PC-3 (cell line): ENCODE measurements around the gene POU2F1.

ENCODE experiments used
- CTCF ChIP-seq: fragments of 300-600 bp; sonication (generic); conservative IDR thresholded peaks from 2 replicates; pipeline ENCODE4 v1.5.1; 2017; ENCODE audit warnings: antibody characterized with exemption, low read depth, mild to moderate bottlenecking, low read length
- EZH2phosphoT487 ChIP-seq: fragments of 300-600 bp; sonication (generic); IDR thresholded peaks from 2 replicates; pipeline ENCODE4 v1.6.1; 2018; ENCODE audit warnings: mild to moderate bottlenecking, antibody characterized with exemption, low read length, borderline replicate concordance

GRCh38 chr1:167246971-167247370 is 26.3 kb downstream of the POU2F1 start:
- no peak for TF ChIP-seq EZH2phosphoT487
- no peak for TF ChIP-seq CTCF
